Kidney epithelial cell (primary cell): ENCODE results near the gene HMGN1. TPM values are rescaled to one million over a fixed set of nuclear protein-coding genes. Genes with fewer than 3 reads are reported as not detected.

Experiments used
- DNase-seq: peaks from one replicate; pipeline ENCODE4 v3.0.0-alpha.2; 2010; ENCODE audit warnings: low read depth
- H3K27me3 ChIP-seq: 2 replicates; pipeline ENCODE4 v1.6.0; 2011; ENCODE audit warnings: low read length; ENCODE audit not compliant: control insufficient read depth, insufficient read depth
- H3K36me3 ChIP-seq: 2 replicates; pipeline ENCODE4 v1.5.1; 2011; ENCODE audit warnings: low read length; ENCODE audit not compliant: control insufficient read depth, insufficient read depth
- H3K4me3 ChIP-seq: 2 replicates; pipeline ENCODE4 v1.5.1; 2011; ENCODE audit warnings: low read depth, mild to moderate bottlenecking, control low read depth, low read length
- CTCF ChIP-seq: IDR thresholded peaks from 2 replicates; pipeline ENCODE4 v1.5.1; 2011; ENCODE audit warnings: mild to moderate bottlenecking, moderate library complexity, low read length, control low read depth, inconsistent platforms; ENCODE audit not compliant: insufficient read depth, poor library complexity, severe bottlenecking
- total RNA-seq: library from RNA; depleted of rRNA; stranded (reverse); fragments of >200 nt; gene quantifications from 2 replicates; pipeline ENCODE4 v1.2.3, GENCODE V29; 2015

The HMGN1 gene
- total RNA-seq, 1 donor from 2014 or later = 352 TPM

DNA sequence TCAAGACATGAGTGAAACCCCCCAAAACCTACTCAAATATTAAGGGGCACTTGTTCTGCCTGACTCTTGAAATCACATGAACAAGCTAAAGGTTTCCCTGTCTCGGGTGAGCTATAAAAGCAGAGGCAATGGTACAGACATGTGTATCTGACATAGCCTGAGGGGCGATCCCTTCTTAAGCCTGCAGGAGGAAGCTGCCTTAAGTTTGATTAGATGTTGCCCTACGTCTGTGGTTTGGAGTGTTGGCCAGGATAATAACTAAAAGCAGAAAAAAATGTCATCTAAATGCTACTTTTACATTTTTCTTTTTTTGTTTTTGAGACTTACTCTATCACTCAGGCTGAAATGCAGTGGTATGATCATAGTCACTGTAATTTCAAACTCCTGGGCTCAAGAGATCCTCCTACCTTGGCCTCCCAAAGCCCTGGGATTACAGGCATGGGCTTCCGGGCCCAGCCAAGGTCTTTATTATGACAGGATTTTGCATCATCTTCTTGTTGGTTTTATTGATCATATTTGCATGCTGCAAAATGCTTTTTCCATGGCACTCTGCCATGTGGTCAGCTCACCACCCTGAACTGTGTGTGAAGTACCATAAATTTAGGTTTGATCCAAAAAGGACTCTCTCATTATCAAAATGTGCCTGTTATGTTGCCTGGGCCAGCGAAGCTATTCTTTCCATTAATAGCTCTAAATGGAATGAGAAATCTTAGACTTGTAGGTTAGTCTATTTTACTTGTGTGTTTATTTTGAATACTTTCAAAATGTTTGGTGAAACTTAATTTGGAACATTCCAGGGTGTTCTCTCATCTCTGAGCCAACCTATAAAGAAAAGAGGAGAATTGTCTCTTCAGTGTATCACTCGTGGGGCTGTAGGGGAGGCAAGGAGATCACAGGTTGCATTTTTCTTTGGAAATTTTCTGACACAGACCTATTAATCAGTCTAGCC is 15.0 kb upstream of the HMGN1 start:
- no peak for DNase-seq
- Histone ChIP-seq H3K27me3 (no peaks in the 10 kb centered on the region), H3K4me3 (no peak overlapping the region), H3K36me3 (no peaks in the 10 kb centered on the region)
- no peak for TF ChIP-seq CTCF

GRCh38 chr21:39362733-39363132 is 13.8 kb upstream of the HMGN1 start:
- no peak for DNase-seq
- no peaks in the 10 kb centered on the region for H3K36me3 ChIP-seq
- H3K27me3 ChIP-seq = no peaks in the 10 kb centered on the region
- TF ChIP-seq CTCF = no peak
- H3K4me3 ChIP-seq = no peak overlapping the region

DNA sequence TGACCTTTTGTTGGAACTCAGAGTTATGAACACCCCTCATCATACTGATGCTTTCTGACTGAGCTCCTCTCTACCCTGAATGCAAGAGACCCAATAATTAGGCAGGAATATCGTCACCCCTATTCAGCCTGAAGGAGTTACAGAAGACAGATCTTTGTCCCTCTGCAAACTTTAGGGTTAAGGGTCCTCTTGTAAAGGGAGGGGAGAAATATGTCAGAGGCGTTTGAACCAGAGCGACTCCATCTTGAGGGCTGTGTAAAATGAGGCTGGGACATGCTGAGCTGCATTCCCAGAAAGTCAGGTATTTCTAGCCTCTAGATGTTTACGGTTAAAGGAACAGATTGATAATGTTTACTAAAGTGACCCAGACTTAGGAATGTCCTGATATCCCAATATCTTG is 10.5 kb upstream of the HMGN1 start:
- no peaks in the 10 kb centered on the region for H3K36me3 ChIP-seq
- no peaks in the 10 kb centered on the region for H3K27me3 ChIP-seq
- H3K4me3 ChIP-seq = no peak overlapping the region
- DNase-seq = no peak
- TF ChIP-seq CTCF = no peak

GRCh38 chr21:39353295-39353694 is 4.4 kb upstream of the HMGN1 start:
- no peaks in the 10 kb centered on the region for H3K27me3 ChIP-seq
- no peak overlapping the region for H3K4me3 ChIP-seq
- no peak for DNase-seq
- no peak for TF ChIP-seq CTCF
- H3K36me3 ChIP-seq = no peaks in the 10 kb centered on the region

DNA sequence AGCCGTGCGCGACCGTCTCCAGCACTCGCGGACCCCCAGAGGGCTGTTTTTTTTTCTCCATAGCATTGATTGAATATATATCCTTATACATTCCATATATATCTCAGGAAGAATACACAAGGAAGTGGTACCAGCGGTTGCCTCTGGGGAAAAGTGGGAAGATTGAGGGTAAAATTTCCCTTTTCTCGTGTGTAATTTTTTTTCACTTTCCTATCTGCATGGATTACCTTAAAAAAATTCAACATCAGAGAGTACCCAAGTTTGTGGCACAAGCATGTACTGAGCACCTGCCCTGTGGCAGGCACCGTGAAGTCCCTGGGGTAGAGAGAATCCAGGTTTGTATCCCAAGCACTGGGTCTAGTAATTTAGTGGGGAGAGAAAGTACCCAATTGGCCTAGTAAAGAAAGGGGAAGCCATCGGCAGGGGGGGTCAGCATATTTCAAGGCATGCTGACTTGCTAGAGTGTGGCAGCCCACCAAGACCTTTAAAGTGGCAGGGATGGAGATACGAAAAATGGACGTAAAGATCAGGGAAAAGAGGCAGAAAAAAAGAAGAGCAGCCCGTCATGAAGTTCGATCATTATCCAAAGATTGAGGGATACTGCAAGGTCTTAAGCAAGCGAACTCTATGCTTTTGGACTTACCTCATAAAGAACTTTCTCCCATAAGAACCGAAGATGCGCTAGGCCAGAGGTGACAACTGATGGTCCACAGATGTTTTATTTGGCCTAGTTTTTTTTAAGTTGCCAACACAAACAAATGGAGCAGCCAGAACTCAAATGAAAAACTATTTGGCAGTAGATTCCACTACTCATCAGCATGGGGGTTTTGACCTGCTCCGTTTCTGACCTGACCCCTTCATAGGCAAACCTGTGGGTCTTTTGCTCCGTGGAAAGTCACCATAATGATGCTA is 1.5 kb upstream of the HMGN1 start:
- TF ChIP-seq CTCF = no peak
- no peaks in the 10 kb centered on the region for H3K27me3 ChIP-seq
- H3K4me3 ChIP-seq = peak overlapping the region; percentile 52
- DNase-seq = no peak
- H3K36me3 ChIP-seq = peaks cover 2% of the 10 kb centered on the region
